Measurements from ENCODE around the gene POM121.
"Not testable (repeated sequence)": the region's sequence is repeated elsewhere in the genome, so short reads cannot be mapped to it uniquely, and the experiment has no call there.

DNA sequence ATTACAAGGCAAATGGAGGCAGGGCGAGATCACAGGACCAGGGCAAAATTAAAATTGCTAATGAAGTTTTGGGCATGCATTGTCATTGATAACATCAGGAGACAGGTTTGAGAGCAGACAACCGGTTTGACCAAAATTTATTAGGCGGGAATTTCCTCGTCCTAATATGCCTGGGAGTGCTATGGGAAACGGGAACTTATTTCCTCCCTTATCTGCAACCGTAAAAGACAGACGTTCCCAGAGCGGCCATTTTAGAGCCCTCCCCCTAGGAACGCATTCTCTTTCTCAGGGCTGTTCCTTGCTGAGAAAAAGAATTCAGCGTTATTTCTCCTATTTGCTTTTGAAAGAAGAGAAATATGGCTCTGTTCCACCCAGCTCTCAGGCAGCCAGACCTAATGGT, 16.5 kb upstream of the POM121 start:
- not testable (repeated sequence) for TF ChIP-seq POLR2A (IDR thresholded peaks at IDR 0.05; ENCODE audit: low read depth, low read length); TAF1 (IDR thresholded peaks at IDR 0.05; ENCODE audit: borderline replicate concordance, low read depth, low read length); POLR2AphosphoS5 (IDR thresholded peaks at IDR 0.05; ENCODE audit: low read depth, low read length)

Data from GM12892 (cell line).